AG09319 (cell line): ENCODE measurements around the gene KDM1A.

Source experiments
- DNase-seq: peaks from one replicate; pipeline ENCODE4 v3.0.0-alpha.2; 2010; ENCODE audit warnings: low read depth; ENCODE audit errors: extremely low read depth
- CTCF ChIP-seq: IDR thresholded peaks from 2 replicates; pipeline ENCODE4 v1.5.1; 2011; ENCODE audit warnings: low read depth, mild to moderate bottlenecking, inconsistent platforms, low read length, moderate library complexity

The KDM1A gene

GRCh38 chr1:23097316-23097715 is 78.0 kb downstream of the KDM1A start:
- TF ChIP-seq CTCF, result no peak
- no peak for DNase-seq

DNA sequence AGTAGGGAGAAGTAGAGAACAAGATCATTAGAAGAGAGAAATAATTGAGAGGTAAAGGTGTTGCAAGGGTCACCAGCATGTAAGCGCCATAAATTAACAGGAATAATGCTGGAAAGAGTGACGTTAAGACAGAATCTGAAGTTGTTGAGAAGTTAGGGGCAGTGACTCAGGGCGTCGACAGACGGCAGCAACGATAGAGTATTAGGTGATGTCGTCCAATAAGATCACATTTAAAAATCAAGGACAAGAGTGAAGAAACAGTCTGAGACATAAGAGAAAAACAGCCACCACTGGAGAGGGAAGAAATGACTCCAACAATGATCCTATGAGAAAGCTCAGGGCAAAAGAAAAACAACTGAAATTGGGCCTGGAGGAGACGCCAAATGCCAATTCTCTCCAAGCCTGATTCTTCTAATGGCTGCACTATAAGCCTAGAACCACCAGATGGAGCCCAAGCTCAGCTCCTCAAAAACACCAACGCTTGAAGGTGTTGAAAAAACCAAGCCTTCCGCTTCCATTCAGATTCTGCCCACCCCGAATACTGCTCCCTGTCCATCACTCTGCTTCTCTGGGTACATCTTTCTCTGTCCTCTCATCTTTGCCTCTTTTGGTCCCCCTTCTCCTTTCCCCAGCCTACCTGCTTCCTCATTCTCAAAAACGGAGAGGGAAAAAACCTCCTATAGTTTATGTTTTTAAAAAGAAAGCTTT is 79.3 kb downstream of the KDM1A start:
- peak; percentile 92 for TF ChIP-seq CTCF
- peak; percentile 37 for DNase-seq

- no peak for TF ChIP-seq CTCF
- no peak for DNase-seq
These were observed 79.9 kb downstream of the KDM1A start for GRCh38 chr1:23099171-23099536.

DNA sequence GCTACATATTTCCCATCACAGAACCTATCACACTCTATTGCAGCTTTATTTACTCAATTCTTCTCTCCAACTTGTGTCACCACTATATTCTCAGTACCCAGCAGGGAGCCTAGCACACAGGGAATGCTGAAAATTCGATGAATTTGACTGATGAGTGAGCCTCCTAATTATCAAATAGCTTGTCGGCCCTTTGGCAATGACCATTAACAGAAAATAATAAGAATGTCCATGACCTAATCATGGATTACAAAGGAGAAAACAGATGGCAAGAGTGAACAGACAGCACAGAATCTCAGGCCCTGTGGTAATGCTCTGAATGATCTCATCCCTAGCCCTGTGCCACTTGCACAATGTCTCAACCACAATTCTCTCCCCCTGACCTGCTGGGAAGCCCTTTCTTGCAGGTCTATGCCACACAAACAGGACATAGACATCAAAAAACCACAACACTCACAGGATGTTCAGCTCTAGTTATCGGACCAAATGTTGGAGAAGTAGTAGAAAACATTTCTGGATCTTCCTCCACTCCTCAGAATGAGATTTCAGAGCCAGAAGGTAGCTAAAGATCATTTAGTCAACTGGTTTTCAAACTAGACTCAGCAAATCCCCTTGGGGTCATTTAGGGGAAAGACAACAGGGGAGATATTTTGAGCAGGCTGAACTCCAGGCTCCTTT is 80.9 kb downstream of the KDM1A start:
- peak; percentile 64 for DNase-seq
- TF ChIP-seq CTCF, result no peak

DNA sequence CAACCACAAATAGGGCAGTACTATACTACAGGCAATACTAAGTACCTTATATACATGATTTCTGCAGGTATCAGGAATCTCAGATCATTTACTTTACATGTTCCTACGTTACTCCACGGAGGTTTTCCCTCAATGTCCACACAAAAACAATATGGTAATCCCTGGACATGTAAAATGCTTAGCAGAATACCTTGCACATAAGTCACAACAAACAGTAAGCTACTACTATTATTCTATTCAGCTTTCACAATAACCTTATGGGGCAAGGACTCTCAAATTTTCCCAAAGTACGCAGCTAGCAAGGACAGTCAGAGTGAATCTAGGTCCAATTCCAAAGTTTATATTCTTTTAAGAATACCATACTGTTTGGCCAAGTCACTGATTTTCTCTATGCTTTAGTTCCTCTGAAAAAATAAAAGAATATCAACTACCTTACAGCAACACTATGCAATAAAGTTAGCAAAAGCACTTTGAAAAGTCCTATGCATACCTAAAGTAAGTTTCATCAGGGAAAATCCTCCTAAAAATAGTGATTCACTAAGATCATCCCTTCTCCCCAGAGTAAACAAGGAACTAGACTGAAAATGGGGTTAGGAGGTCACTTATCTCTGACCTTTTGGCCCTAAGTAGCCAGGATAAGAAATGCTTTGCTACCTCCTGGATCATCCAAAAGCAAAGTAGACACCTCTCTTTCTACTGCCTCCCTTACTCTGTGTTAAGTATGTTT is 82.0 kb downstream of the KDM1A start:
- no peak for TF ChIP-seq CTCF
- no peak for DNase-seq

DNA sequence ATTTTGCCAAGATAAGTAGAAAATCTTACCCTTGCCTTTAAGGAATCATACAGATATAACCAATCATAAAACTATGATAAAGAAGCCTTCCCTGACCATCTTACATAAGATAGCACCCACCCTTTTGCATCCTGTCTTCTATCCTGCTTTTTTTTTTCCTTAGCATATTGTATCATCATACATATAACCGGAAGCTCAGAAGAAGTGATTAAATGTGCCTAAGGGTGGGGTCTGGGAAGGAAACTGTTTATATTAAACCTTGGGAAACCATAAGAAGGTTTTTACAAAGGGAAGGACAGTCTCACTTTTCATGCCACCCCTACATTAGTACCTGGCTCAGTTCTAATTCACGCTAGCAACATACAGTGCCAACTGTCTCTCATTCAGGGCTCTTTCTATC is 82.6 kb downstream of the KDM1A start:
- TF ChIP-seq CTCF, result no peak
- DNase-seq, result no peak

- DNase-seq, result no peak
- TF ChIP-seq CTCF, result no peak
These were observed 83.0 kb downstream of the KDM1A start for GRCh38 chr1:23102289-23102688.
